ENCODE measurements around the gene TRIM75. TPM values are rescaled to one million over a fixed set of nuclear protein-coding genes. Genes with fewer than 3 reads are reported as not detected.

TRIM75 gene
- total and polyA plus RNA-seq, 2 donors (not counting 3 experiments of a cell fraction or from before 2014, with no cell fraction given), result not detected

GRCh38 chr4:165101641-165102040 lies 48.0 kb downstream of the TRIM75 start:
- H3K9me3 ChIP-seq (replicated peaks; ENCODE audit: control insufficient read depth, insufficient read depth, low read length), result no peaks in the 10 kb centered on the region
- no peak for DNase-seq (ENCODE audit: low read depth, low spot score)
- intact Hi-C loops (cut with micrococcal nuclease) (no loop called here), dilution Hi-C loops (cut with MboI; ENCODE audit: extremely low pct_ligation_motif_present, low sequenced_read_pairs) (no loop called here)
- FAIRE-seq, result no peak
- no peak overlapping the region for H3K9ac ChIP-seq (replicated peaks; ENCODE audit: extremely low read depth, insufficient read depth, low read length)
- no peak overlapping the region for H3K4me2 ChIP-seq (ENCODE audit: insufficient read depth, low read length)
- H3K27ac ChIP-seq (ENCODE audit: insufficient read depth, low read depth, low read length), result no peak overlapping the region
- no peaks in the 10 kb centered on the region for H3K4me1 ChIP-seq (ENCODE audit: control insufficient read depth, extremely low read depth, insufficient read depth, low read length)
- H3K4me3 ChIP-seq (replicated peaks in 1 of 3; ENCODE audit: insufficient read depth in 1 of 3, low read depth in 1 of 3, low read length in 3 of 3), result no peak overlapping the region
- ChIA-PET CTCF (interaction anchor here (0.8 kb wide), 1 partner anchor 11 kb away, joined by 4 read pairs; the partner anchor contains the start of gene TMEM192), POLR2A (no interaction called here)
- no peaks in the 10 kb centered on the region for H3K9me1 ChIP-seq (replicated peaks; ENCODE audit: control insufficient read depth, extremely low read depth, insufficient read depth, low read length)
- H3K79me2 ChIP-seq (ENCODE audit: control insufficient read depth, insufficient read depth, low read length), result no peaks in the 10 kb centered on the region
- no peaks in the 10 kb centered on the region for H4K20me1 ChIP-seq (replicated peaks; ENCODE audit: control insufficient read depth, extremely low read depth, insufficient read depth, low read length)
- H3K36me3 ChIP-seq (ENCODE audit: control insufficient read depth in 2 of 2, extremely low read depth in 1 of 2, insufficient read depth in 2 of 2, low read length in 2 of 2), result peaks cover 2 to 3% of the 10 kb centered on the region in 2 experiments
- TF ChIP-seq FOS (IDR thresholded peaks at IDR 0.05; ENCODE audit: borderline replicate concordance, insufficient read depth, low read length) (no peak), EZH2 (IDR thresholded peaks at IDR 0.05; ENCODE audit: borderline replicate concordance, low read depth, low read length, severe bottlenecking) (no peak), GATA2 (IDR thresholded peaks at IDR 0.05; ENCODE audit: insufficient read depth, insufficient read length, low read depth, low read length) (no peak), JUN (IDR thresholded peaks at IDR 0.05; ENCODE audit: borderline replicate concordance, insufficient read depth, insufficient read length, low read depth) (no peak), POLR2A (IDR thresholded peaks at IDR 0.05; ENCODE audit: low read depth, low read length) (no peak), CTCF (IDR thresholded peaks at IDR 0.05; ENCODE audit: extremely low read depth in 1 of 2, insufficient read depth in 1 of 2, low read depth in 1 of 2, low read length in 2 of 2) (no peak), MYC (IDR thresholded peaks at IDR 0.05; ENCODE audit: low read depth, low read length) (no peak), POLR2AphosphoS5 (IDR thresholded peaks at IDR 0.05; ENCODE audit: insufficient read depth, low read depth, low read length) (no peak)
- TF ChIP-seq, protein P1, sequence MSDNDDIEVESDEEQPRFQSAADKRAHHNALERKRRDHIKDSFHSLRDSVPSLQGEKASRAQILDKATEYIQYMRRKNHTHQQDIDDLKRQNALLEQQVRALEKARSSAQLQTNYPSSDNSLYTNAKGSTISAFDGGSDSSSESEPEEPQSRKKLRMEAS (IDR thresholded peaks at IDR 0.05; ENCODE audit: insufficient read depth, insufficient read length), result no peak
- no TSS peak for BruUV-seq (replicated peaks)
- H2AFZ ChIP-seq (ENCODE audit: low read depth, low read length), result no peak overlapping the region
- H3K27me3 ChIP-seq (ENCODE audit: control insufficient read depth in 2 of 2, insufficient read depth in 2 of 2, low read length in 2 of 2), result no peaks in the 10 kb centered on the region
